ENCODE data around the gene UBAC2.

GRCh38 chr13:99360696-99361095 lies 160.0 kb downstream of the UBAC2 start:
- TF ChIP-seq FOXA1 (IDR thresholded peaks at IDR 0.05) (no peak), FOXM1 (IDR thresholded peaks at IDR 0.05; ENCODE audit: borderline replicate concordance) (no peak), ELF4 (IDR thresholded peaks at IDR 0.05) (no peak)
